Measurements from ENCODE around the gene IQCN.

IQCN gene

DNA sequence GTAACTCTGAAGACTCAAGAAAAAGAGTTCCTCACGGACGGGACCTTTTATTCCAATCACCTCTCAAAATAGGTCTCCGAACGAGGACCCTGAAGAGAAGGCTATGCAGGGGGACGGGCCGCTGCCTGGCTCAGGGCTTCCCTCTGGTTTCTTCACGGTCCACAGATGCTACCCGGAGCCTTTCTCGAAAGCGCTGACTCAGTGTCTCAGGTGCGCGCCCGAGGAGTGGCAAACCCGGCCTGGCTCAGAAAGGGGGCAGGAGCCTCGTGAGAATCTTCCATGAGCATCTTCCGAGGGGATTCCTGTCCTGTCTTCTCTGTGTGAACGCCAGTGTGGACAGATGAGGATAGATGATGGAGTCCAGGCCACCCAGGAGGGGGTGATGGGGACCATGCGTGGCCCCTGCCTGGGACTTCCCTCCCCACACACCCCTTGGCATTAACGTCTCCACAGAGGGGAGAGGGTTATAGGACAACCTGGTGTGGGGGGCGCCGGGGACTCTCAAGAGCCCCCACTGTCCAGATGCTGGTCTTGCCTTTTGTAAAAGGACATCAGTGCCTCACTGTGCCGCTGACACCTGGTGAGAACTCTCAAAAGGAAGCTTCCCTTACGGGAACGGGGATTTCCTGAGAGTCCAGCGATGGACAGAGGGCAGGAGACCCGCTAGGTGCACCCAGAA lies 32.1 kb upstream of the IQCN start:
- DNase-seq, result no peak

DNA sequence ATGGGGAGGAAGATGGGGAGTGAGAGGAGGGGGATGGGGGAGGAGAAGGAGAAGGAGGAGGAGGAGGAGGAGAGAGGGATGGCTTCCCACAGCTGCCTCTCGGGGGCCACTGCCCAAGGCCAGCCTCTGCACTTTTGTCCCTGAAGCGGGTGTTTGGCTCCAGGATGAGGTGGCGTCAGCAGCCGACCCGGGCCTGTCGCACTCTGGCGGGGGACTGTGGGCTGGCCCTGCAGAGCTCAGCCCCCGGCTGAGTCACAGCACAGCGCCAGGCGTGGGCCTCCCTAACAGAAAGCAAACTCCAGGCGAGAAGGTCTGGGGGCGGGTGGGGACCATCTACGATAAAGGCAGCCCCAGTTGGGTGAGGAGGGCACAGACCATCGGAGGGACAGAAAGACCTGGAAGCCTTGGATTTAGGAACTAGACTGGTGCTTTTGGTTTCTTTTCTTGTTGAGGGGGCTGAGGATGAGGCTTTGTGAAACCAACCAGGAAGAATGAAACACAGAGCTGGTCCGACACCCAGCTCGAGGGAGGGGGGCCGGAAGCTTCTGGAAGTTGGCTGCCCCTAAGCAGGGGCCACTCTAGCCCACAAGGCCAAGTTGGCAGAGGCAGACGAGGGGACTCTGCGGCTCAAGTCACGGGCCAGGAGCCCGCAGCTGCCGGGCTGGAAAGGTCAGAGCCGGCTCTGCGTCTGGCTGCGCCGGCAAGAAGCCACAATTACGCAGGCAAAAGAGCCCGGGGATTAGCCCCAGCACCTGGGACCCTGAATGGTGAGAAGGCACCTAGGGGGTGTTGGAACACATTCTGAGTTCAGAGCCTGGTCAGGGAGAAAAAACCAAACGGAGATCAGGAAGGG lies 30.4 kb upstream of the IQCN start:
- DNase-seq, result peak; percentile 26

DNA sequence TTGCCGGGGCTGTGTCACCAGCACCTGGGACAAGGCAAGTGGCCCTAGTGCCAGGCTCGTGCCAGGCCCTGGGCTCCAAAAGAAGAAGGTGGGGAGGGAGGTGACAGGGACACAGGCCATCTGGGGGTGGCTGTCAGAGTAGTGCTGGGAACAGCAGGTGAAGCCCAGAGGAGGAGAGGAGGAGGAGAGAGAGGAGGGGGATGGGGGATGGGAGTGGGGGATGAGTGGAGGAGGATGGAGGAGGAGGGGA lies 29.9 kb upstream of the IQCN start:
- DNase-seq, result no peak

DNA sequence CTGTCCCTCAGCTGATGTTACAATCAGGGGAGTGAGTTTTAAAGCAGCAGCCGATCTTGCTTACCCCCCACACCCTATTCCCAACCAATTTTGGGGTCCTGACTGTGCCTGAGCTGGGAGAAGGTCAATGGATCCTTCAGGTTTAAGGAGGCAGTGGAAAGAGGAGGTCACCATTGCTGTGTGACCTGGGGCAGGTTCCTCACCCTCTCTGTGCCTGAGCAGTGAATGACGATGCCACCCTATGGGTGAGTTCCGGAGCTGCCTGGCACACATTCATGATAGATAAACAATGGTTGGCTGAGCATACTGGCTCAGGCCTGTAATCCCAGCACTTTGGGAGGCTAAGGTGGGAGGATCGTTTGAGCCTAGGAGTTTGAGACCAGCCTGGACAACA lies 27.5 kb upstream of the IQCN start:
- DNase-seq, result no peak

DNA sequence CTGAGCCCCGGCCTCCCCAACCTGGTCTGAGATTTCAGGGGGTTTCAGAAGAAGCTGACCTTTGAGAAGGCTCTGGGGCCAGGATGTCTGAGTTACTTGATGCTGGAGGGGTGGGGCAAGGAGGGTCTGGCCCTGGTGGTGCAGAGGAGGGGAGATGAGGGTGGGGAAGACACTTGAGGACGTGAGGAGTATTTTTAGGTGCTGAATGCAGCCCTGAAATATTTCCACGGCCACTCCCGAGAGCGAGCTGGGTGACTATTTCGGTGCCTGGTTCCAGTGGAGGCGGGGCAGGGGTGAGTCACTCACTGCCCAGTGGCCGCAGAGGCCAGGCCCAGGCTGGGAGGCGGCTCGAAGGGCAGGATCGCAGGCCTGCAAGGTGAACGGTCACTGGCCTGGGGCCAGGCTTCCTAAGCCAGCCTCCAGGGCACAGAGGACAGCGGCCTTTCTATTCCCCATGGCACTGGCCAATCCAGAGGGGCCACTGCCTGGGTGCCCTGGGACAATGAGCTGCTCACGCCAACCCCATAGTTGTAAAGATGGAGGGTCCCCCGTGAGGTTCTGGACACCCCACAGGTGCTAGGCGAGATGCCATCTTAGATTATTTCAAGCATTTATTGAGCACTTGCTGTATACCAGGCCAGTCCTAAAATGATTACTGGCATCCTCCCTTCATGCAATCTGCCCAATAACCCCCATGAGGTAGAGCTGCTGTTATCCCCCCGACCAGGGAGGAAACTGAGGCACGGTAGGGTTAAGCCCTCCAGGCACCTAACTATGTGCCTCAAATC lies 26.9 kb upstream of the IQCN start:
- DNase-seq, result no peak

DNA sequence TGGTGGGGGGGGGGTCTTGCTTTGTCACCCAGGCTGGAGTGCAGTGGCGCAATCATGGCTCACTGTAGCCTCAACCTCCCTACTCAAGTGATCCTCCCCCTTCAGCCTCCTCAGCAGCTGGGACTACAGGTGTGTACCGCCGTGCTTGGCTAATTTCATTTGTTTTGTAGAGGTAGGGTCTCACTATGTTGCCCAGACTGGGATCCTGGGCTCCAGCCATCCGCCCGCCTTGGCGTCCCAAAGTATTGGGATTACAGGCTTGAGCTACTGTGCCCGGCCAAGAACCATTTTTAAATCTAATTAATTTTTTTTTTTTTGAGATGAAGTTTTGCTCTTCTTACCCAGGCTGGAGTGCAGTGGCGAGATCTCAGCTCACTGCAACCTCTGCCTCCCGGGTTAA lies 25.4 kb upstream of the IQCN start:
- DNase-seq, result no peak

DNA sequence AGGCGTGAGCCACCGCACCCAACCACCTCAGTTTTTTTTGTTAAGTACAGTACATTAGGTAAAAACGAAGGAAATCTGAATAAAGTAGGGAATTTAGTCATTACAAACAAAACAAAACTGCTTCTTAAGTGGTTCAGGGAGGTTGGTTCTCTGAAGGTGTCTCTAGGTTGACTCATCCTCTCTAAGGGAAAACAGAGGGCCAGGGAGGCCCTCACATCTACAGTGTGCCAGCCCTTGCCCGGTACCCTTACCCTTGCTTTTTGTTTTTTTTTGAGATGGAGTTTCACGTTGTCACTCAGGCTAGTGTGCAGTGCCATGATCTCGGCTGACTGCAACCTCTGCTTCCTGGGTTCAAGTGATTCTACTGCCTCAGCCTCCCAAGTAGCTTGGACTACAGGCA lies 24.3 kb upstream of the IQCN start:
- DNase-seq, result no peak

DNA sequence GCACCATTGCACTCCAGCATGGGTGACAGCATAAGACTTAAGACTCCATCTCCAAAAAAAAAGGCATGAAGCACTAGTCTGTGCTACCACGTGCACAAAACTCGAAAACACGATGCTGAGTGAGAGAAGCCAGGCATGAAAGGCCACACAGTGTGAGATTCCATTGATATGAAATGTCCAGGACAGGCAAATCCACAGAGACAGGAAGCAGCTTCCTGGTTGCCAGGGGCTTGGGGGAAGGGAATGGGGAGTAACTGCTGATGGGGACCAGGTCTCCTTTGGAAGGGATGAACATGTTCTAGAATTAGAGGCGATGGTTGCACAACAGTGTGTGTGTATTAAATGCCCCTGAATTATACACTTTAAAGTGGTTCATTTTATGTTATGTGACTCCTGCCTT lies 23.1 kb upstream of the IQCN start:
- no peak for DNase-seq

DNA sequence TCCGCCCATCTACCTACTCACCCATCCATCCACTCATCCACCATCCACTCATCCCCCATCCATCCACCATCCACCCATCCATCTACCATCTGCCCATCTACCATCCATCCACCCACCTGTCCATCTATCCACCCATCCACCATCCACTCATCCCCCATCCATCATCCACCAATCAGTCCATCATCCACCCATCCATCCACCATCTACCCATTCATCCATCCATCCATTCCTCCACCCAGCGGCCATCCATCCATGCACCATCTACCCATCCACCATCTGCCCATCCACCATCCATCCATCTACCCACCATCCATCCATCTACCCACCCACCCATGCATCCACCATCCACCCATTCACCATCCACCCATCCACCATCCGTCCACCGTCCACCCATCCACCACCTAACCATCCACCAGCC lies 20.8 kb upstream of the IQCN start:
- no peak for DNase-seq

DNA sequence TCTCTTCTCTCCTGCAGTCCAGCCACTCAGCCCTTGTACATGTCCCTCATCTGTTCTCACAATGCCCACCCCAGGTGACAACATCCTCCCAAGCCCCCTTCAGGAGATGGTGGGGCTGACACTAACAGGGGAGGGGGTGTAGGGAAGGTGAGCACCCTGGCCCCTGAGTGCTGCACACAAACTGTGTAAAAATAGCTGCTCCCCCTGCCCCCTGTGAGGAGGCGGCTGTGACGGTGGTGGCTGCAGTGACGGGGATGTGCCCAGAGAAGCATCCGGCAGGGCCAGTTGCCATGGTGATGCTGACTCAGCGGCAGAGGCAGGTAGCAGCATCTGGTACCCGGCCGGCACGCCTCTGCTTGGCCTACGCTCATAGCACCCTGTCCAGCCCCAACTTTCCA lies 20.2 kb upstream of the IQCN start:
- no peak for DNase-seq

DNA sequence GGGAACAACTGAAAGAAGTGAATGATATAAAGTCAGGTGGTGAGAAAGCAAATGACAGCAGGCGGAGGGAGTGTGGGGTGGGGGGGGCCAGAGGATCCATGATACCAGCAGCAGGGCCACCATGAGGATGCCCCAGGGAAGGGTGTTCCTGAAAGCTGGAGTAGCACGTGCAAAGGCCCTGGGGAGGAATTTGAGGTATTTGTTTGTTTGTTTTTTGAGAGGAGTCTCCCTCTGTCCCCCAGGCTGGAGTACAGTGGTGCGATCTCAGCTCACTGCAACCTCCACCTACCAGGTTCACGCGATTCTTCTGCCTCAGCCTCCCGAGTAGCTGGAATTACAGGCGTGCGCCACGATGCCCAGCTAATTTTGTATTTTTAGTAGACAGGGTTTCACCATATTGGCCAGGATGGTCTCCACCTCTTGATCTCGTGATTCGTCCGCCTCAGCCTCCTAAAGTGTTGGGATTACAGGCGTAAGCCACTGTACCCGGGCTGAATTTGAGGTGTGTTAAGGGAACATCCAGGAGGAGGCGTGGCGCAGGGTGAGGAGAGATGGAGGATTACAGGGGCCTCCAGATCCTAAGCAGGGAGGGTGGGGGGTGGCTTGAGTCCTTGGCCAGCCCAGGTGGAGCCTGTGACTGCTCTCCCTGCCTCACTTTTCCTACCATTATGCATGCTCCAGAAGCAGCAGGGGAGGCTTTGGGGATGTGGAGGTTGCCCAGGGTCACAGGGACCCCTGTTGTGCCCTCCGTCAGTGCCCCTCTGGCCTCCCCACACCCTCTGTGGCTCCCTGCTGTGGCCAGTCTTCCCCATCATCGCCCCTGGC lies 19.6 kb upstream of the IQCN start:
- DNase-seq, result no peak

DNA sequence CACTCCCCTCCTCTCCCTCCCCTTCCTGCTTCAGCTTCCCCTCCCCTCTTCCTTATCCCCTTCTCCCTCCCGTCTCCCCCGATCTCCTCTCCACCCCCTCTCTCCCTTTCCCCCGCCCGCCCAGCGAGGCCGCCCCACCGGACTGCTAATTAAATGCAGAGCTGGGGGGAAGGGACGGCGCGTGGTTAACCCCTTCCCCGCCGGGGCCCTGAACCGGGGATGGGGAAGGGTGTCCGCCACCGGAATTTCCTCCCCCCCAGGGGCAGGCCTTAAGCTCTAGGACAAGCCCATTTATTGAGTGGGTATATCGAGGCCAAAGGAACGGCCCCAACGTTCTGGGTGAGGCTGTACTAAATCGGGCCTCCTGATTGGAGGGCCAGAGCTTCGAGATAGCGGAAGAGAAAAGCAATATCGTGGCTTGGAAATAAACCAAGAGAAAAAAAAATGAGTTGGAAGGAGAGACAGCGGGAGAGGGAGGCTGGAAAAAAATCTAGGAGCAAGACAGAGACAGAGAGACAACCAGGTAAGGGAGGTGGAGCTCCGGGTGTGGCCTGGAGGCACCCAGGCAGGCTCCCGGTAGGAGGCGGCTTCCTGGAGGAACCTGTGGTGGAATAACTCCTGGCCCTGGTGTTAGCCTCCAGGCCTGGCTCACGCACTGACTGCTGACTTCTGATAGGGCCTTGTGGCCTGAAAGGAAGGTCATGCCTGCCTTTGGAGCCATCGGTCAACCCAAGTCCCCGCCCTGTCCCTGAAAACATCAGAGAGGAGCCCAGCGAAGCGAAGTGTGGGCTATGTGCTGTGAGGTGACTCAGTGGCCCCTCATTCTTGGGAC lies 18.8 kb upstream of the IQCN start:
- no peak for DNase-seq

DNA sequence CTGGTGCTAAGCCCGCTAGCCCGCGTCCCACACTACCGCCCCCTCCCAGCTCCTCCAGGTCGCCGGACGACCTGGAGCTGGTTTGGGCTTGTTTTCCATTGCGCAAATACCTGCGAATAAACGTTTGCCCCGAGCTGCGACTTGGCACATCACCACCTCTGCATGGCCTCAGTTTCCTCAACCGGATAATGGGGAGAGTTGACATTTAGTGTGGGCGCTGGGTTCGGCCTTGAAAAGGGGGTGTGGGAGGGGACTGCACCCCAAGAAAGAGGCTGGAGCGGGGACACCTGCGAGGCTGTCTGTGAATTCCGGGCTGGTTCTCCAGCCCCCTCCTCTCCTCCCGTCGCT lies 18.2 kb upstream of the IQCN start:
- DNase-seq, result no peak

DNA sequence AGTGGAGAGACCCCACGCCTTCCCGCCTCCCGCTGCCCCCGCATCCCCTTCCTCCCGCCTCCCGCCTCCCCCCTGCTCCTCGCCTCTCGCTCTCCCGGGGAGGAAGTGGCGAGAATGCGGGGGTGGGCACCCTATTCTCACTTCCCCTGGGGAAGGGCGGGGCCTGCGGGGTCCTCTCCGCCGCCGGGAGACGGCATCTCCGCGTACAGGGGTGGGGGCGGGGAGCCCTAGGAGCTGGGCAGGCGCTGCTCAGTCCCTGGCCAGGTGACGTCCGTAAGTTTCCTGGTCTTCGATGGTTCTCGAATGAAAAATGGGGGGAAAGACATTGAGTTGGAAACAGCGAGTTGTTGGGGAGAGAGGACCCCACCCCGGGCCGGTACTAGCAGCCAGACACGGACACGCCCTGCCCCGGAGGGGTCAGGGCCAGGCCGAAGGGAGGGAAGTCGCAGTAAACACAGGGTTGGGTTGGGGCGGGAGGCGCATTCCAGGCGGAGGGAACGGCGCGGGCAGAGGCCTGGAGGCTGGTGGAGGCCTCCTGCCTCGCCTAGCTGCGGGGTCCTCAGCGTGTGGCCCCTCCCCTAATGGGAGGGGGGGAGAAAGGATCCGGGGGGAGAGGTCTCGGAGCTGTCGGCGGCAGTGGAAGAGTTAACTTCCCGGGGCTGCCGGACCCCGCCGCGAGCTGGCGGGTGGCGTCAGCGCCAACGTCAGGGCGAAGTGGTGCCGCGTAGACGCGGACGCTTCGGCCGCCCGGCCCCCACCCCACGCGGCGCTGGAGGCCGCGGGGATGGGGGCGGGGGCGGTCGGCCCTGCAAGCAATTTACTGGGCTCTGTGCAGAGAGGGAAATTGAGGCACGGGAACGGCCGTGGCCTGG lies 17.6 kb upstream of the IQCN start:
- DNase-seq, result no peak

DNA sequence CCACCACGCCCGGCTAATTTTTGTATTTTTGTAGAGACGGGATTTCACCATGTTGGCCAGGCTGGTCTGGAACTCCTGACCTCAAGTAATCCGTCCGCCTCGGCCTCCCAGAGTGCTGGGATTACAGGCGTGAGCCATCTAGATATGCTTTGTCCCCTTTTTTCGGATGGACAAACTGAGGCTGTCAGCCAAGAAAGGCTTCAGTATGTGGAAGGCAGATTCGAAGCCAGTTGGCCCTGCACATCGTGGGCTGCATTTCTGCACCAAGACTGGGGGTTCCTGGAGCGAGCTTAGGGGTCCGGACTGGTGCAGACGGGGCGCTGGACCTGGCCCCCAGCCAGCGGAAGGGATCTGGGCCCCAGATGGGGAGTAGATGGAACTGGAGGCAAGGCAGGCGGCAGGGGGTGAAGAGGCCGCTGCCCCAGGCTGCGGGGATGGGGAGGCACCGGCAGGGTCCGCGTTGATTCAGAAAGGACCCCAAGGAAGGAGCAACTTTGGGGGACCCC lies 16.8 kb upstream of the IQCN start:
- no peak for DNase-seq

DNA sequence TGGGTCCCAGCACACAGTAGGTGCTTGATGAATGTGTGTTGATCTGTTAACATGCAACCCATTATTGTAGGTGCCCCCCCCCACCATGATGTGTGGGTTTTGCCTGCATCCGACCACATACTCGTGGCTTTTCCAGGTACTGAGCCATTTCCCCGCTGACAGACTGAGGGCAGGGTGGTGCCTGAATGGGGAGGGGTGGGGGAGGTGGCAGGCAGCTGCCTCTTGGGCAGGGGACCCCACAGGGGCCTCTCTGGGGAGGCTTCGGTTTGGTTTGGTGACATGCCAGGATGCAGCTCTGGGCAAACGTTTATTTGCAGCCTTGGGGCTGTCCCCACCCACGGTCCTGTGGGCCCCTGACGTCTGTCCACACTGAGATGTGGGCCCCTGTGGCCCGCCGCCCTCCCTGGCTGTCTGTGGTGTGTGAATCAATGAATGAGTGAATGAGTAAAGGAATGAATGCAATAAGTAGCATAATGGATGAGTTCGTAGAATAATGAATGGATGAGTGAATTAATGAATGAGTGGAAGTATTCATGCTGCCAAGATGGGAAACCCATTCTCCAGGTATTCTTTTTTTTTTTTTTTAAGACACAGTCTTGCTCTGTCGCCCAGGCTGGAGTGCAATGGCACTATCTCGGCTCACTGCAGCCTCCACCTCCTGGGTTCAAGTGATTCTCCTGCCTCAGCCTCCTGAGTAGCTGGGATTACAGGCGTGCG lies 16.2 kb upstream of the IQCN start:
- no peak for DNase-seq

DNA sequence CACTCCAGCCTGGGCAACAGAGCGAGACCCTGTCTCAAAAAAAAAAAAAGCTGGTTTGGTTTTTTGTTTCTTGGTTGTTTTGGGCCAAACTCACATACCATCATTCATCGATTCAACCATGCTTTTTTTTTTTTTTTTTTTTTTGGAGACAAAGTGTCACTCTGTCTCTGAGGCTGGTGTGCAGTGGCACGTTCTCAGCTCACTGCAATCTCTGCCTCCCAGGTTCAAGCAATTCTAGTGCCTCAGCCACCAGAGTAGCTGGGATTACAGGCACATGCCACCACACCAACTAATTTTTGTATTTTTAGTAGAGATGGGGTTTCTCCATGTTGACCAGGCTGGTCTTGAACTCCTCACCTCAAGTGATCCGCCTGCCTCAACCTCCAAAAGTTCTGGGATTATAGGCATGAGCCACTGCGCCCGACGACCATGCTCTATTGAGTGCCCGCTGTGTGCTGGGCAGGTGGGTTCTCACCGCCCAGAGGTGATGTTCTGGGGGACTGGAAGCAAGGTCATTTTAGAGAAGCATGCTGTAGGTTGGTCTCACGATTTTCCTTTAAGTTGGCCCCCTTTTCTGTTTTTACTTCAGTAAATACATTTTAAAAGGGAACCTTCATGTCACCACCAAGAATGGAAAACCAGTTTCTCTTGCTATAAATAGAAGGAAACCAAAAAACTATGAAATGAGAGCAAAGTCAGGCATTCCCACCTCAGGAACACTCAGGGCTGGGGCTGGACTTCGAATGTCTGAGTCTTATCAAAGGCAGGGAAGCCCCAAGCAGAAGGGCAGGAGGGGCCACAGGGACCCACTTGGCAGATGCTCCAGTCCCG lies 15.4 kb upstream of the IQCN start:
- no peak for DNase-seq

DNA sequence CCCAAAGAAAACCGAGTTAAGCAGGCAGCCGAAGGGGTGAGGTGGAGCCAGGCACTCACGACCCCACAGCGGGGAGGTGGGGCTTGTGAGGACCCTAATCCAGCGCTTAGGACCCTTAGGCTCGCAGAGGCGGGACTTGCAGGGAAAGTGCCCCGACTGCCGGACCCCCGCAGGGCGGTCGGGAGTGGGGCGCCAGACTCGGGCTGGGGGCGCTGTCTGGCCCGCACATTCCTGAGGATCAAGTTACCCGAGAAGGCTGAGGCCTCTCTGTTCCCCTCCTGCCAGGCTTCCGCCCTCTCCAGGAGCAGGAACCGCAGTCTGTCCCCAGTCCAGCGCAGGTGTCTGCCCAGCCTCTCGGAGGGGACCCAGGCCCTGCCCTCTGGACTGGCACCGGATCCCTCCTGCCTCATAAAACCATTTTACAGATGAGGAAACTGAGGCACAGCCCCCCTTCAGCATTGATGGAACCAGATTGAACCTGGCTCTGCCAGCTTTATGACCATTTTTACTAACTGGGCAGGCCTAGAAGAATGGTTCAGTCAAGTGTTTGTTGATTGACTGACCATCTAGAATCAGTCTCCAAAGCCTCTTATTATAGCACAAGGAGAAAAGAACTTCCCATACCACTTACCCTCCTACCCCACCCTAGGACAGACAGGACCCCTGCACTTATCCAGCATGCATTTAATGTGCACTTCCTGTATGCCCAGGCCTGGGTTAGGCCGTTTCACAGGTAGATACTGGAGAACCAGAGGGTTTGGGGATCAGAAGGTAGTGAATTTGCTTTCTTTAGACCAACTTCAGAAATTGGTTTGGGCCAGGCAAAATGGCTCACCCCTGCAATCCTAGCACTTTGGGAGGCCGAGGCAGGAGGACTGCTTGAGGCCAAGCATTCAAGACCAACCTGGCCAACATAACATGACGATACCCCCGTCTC lies 13.9 kb upstream of the IQCN start:
- no peak for DNase-seq
